ENCODE results near the gene CDX1. TPM values are rescaled to one million over a fixed set of nuclear protein-coding genes. Genes with fewer than 3 reads are reported as not detected.

The CDX1 gene
- total RNA-seq, 1 experiment from 2014 or later: 0.22 TPM

DNA sequence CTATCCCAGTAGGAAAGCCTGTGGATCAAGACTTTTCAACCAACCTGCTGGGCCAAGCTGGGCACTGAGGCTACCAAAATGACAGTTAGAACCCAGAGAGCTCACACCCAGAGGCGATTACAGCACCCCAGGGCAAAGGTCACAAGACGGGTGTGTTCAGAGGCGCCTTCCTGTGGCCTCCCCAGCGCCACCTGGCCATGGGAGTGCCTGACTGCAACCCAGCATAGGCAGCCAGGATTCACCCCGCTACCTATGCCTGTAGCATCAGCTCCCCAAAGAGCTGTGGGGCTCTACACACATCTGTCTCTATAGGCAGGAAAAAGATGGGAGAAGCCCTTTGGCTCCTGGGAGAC lies 44.4 kb upstream of the CDX1 start:
- Histone ChIP-seq H2BK12ac (ENCODE audit: insufficient read length, low read depth, low read length) (no peak overlapping the region), H2BK15ac (ENCODE audit: low read depth, low read length) (no peak overlapping the region), H4K5ac (ENCODE audit: insufficient read length, low read depth, low read length) (no peak overlapping the region), H3K4me1 (ENCODE audit: insufficient read depth, low read length) (no peaks in the 10 kb centered on the region), H3K79me1 (ENCODE audit: insufficient read depth, low read depth, low read length, poor library complexity, severe bottlenecking) (no peaks in the 10 kb centered on the region), H3K23ac (ENCODE audit: insufficient read length, low read depth, low read length) (no peak overlapping the region), H3K9me3 (ENCODE audit: control insufficient read depth, low read depth, low read length) (no peaks in the 10 kb centered on the region), H3K4me2 (ENCODE audit: insufficient read depth, insufficient read length, low read length) (no peak overlapping the region), H4K8ac (replicated peaks; ENCODE audit: insufficient read length, low read depth, low read length) (no peak overlapping the region), H3K79me2 (ENCODE audit: insufficient read depth, low read length) (no peaks in the 10 kb centered on the region), H3K27me3 (ENCODE audit: insufficient read depth, low read length) (no peaks in the 10 kb centered on the region), H2AK5ac (ENCODE audit: insufficient read length, low read length) (no peak overlapping the region), H3K23me2 (ENCODE audit: insufficient read length, low read depth, low read length, poor library complexity, severe bottlenecking) (no peaks in the 10 kb centered on the region), H3K27ac (ENCODE audit: insufficient read length, low read depth, low read length) (no peak overlapping the region), H3K14ac (ENCODE audit: insufficient read depth, low read length) (no peak overlapping the region), H2BK20ac (ENCODE audit: low read depth, low read length, poor library complexity, severe bottlenecking) (no peak overlapping the region), H2AFZ (ENCODE audit: low read length) (no peak overlapping the region), H3K56ac (ENCODE audit: insufficient read length, low read depth, low read length) (no peak overlapping the region), H3K18ac (ENCODE audit: insufficient read length, low read depth, low read length) (no peak overlapping the region), H2BK120ac (ENCODE audit: low read depth, low read length, poor library complexity, severe bottlenecking) (no peak overlapping the region), H2BK5ac (ENCODE audit: insufficient read length, low read length) (no peak overlapping the region), H3T11ph (ENCODE audit: low read length) (no peak overlapping the region), H3K9ac (ENCODE audit: extremely low read depth, insufficient read length, low read length) (no peak overlapping the region), H3K4ac (ENCODE audit: low read depth, low read length) (no peak overlapping the region), H4K20me1 (ENCODE audit: control insufficient read depth, insufficient read depth, insufficient read length) (no peaks in the 10 kb centered on the region), H4K91ac (ENCODE audit: insufficient read length, low read depth, low read length) (no peak overlapping the region)
- H3K4me1 Mint-ChIP-seq: peaks cover 21 to 31% of the 10 kb centered on the region in 2 experiments
- no CpG with 5 or more reads among the region's 5 CpGs for WGBS (ENCODE audit: extremely low coverage, insufficient read length, low lambda C conversion rate)
- TF ChIP-seq, protein P1, sequence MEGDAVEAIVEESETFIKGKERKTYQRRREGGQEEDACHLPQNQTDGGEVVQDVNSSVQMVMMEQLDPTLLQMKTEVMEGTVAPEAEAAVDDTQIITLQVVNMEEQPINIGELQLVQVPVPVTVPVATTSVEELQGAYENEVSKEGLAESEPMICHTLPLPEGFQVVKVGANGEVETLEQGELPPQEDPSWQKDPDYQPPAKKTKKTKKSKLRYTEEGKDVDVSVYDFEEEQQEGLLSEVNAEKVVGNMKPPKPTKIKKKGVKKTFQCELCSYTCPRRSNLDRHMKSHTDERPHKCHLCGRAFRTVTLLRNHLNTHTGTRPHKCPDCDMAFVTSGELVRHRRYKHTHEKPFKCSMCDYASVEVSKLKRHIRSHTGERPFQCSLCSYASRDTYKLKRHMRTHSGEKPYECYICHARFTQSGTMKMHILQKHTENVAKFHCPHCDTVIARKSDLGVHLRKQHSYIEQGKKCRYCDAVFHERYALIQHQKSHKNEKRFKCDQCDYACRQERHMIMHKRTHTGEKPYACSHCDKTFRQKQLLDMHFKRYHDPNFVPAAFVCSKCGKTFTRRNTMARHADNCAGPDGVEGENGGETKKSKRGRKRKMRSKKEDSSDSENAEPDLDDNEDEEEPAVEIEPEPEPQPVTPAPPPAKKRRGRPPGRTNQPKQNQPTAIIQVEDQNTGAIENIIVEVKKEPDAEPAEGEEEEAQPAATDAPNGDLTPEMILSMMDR (conservative IDR thresholded peaks at IDR 0.05): peak; percentile 68
- no peaks in the 10 kb centered on the region for H3K9me3 Mint-ChIP-seq
- peaks cover 11% of the 10 kb centered on the region for H3K27me3 Mint-ChIP-seq (ENCODE audit: low read depth)
- no peak overlapping the region for H3K4me3 Mint-ChIP-seq
- peak; percentile 62 for DNase-seq
- no peak overlapping the region for H3K27ac Mint-ChIP-seq
- no peaks in the 10 kb centered on the region for H3K36me3 Mint-ChIP-seq (ENCODE audit: insufficient read depth in 1 of 3, low read depth in 3 of 3)

All from H9 (cell line).